GM19438 (cell line): ENCODE data around the gene FAM210A.
"Not testable (repeated sequence)": the region's sequence is repeated elsewhere in the genome, so short reads cannot be mapped to it uniquely, and the experiment has no call there.

Experiments
- ATAC-seq: cut with Tn5 transposase; IDR thresholded peaks from one replicate; pipeline ENCODE4 v1.9.1; 2021; ENCODE audit warnings: low read depth; ENCODE audit not compliant: unreplicated experiment

FAM210A gene

DNA sequence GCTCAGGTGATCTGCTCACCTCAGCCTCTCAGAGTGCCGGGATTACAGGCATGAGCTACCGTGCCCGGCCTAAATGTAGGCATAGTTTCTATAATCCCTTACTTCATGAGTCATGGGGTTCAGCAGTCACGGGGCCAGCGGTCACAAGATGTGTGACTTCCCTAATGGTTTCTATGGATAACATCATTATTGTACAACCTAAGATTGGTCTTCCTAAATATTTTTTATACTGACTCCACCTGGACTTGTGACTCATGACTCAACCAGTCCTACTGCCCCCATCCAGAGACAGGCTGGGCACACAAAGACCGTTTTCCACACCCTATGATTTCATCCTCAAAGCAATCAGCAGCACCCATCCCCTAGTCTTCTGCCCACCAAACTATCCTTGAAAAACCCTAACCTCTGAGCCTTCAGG lies 15.9 kb downstream of the FAM210A start:
- ATAC-seq: no peak

DNA sequence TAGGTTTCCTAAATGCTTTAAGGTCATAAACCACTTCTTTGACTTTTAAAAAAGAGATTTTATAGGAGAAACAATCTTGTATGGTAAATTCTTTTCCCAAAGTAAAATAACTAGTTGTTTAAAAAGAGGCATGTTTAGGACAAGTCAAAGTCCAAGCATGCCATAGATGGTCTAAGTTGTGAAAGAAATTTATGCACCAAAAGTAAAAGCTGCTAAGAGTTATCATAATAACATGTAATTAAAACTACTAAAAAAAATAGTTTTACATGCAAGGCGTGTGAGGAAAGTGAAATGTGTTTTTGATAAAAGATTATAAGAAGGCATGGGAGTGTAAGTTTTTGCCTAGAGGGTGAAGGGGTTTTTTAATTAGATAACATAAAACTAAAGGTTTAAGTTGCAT lies 22.5 kb downstream of the FAM210A start:
- no peak for ATAC-seq

DNA sequence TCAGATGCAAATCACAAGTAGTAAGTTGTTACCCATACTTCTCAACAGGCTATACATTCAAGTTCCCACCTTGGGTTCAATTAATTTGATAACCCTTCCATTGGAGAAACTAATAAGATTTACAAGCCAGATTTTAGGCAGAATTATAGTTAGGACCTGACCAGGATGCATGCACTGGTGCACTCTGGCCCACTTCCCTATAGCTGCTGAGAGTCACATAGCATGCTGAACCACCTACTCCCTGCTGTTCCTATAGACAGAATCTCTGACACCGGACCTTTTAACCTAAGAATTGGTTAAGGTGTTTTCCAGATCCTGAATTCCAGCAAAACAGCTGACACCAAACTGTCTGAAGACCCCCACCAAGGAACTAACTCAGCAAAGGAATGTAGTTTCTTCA lies 26.2 kb downstream of the FAM210A start:
- no peak for ATAC-seq

DNA sequence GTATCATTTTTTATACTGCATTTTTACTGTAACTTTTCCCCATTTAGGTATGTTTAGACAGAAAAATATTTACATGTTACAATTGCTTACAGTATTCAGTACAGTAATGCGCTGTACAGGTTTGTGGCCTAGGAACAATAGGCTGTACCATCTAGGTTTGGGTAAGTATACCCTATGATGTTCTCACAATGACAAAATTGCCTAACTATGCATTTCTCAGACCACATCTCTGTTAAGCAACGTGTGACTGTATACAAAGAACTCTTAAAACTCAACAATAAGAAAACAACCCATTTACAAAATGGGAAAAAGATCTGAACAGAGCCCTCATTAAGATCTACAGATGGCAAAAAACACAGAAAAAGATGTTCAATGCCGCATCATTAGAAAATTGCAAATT lies 29.4 kb downstream of the FAM210A start:
- no peak for ATAC-seq

DNA sequence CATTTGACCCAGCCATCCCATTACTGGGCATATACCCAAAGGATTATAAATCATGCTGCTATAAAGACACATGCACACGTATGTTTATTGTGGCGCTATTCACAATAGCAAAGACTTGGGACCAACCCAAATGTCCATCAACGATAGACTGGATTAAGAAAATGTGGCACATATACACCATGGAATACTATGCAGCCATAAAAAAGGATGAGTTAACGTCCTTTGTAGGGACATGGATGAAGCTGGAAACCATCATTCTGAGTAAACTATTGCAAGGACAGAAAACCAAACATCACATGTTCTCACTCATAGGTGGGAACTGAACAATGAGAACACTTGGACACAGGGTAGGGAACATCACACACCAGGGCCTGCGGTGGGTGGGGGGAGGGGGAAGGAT lies 31.0 kb downstream of the FAM210A start:
- not testable (repeated sequence) for ATAC-seq

DNA sequence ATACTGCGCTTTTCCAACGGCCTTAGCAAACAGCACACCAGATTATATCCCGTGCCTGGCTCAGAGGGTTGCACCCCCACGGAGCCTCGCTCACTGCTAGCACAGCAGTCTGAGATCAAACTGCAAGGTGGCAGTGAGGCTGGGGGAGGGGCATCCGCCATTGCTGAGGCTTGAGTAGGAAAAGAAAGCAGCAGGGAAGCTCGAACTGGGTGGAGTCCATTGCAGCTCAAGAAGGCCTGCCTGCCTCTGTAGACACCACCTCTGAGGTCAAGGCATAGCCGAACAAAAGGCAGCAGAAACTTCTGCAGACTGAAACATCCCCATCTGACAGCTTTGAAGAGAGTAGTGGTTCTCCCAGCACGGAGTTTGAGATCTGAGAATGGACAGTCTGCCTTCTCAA lies 36.3 kb downstream of the FAM210A start:
- not testable (repeated sequence) for ATAC-seq

DNA sequence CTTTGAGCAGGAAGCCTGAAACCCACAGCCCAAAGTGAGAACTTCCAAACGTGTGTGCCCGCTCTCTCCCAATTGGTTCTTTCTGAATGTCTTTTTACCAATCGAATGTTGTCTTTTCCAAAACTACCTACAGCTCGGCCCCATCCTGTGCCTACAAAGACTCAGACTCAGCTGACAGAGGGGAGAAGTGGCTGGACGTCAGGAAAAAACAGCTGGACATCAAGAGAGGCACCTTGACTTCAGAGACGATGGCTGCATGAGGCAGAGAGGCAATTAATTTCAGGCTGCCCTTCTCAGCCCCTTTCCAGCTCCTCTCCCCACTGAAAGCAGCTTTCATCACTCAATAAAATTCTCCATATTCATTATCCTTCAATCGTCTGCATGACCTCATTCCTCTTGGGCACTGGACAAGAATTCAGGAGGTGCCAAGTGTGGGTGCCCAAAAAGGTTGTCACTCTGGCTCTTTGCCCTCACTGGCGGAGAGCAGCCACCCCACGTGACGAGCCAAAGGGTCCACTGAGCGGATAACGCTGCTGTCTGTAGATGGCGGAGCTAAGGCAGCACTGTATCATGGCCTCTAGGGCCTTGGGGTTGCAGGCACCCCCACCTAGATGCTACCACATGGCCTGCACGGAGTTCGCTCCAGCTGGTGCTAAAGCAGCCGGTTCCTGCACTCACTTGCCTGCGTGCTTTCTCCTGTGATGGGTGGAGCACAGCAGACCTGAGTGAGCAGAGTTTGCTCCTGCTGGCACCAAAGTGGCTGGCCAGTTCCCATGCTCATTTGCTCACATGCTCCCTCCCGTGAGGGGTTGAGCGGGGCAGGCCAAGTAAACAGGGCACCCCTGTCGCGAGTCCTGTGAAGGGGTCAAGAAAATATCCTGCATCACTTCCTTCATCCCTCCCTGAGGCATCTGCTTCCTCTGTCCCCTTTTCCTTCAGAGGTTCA lies 37.9 kb downstream of the FAM210A start:
- ATAC-seq: no peak

DNA sequence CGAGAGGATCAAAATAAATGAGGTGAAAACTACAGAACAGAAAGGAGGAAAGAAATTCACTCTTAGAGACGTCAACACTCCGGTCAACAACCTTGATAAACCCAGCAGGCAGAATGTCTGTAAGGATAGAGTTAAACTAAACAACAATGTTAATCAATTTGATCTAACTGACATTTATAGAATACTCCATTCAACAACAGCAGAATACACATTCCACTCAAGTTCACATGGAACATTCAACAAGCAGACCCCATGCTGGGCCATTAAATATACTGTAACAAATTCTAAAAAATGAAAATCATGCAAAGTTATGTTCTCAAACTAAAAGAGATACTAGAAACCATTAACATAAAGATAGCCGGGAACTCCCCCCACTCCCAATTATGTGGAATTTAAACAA lies 41.8 kb downstream of the FAM210A start:
- no peak for ATAC-seq

DNA sequence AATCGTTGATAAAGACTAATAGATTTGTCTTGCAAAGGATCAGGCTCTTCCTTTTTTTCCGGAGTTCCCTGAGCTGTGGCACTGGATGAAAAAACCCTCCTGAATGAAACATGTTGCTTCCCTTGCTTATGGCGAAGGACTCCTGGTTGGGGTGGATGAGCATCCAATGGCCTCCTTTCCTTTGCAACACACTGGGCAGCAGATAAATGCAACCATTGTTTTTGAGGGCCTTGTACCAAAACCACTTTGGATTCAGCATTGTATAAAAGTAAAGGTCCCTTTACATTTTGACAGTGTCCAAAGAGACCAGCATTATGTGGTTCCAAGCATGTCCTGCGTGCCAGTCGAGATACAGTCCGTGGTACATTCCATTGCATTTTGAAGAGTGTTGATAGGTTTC lies 44.7 kb downstream of the FAM210A start:
- ATAC-seq: no peak

DNA sequence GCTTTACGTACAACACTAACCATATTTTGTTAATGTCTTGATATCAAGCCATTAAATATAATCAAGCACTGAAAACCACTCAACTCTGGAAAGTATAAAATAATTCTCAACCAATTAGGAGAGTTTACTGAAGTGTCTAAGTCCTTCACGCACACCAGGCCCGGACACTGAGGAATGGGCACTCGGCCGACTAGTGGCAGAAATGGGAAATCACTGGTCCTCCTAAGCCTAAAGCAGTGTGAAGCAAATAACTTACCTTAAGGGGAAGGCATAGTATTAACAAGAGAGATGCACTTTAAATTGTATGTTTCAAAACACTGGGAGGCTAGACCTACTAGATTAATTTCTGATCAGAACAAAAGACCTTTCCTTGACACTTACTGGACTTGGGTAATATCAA lies 45.7 kb downstream of the FAM210A start:
- no peak for ATAC-seq

DNA sequence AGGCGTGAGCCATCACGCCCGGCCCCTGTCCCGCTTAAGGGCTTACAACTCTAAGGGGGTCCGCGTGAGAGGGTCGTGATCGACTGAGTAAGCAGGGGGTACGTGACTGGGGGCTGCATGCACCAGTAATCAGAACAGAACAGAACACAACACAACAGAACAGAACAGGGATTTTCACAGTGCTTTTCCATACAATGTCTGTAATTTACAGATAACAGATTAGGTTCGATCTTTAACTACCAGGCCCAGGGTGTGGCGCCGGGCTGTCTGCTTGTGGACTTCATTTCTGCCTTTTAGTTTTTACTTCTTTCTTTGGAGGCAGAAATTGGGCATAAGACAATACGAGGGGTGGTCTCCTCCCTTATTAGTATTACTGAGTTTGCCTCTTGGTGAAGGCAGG lies 49.0 kb downstream of the FAM210A start:
- not testable (repeated sequence) for ATAC-seq

DNA sequence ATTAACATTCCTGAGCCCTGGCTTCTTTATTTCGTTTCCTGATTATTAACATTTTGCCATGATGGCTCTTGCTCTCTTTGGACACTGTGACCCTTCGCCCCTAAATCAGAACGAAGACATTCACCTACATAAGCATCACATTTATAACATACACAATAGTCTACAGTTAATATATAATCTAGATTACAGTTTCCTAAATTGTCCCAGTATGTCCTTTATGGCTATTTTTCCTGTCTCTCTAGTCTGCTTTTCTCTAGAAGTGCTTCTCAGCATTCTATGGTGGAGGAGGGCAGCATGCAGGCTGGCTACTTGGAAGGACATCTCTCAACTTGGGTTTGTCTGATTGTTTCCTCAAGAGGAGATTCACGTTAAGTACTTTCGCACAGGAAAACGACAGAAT lies 49.9 kb downstream of the FAM210A start:
- ATAC-seq: no peak

DNA sequence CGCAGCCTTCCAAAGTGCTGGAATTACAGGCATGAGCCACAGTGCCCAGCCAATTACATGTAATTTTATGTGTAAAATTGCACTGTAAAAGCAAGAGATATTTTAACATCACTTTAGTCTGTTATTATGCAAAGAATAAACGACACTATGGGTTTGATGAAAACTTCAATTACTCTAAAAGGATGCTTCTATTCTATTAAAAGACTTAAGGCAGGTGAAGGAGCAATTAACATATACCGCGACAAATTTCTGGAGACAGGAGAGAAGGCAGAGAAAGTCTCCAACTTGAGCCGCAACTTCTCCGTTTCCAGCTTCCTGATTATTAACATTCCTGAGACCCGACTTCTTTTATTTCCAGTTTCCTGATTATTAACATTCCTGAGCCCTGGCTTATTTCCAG lies 53.7 kb downstream of the FAM210A start:
- ATAC-seq: no peak

DNA sequence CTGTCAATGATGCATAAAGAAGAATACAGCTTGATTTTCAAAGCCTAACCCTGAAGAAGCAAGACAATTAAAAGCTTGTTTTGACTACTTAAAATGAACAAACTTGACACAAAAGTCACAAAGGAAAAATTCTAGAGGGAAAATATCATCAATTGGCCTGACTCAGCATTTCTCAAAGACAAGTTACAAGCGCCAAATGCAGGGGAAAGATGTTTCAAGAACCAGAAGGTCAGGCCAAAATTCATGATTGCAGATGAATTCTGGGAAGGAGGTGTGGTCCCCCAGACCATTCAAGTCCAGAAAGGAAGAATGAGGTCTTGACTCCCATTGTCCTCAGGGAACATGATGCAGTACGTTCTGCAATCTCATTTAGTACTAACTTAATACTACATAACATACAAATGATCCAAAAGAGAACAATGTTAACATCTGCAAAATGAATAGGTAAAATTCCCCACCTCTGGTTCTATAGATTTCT lies 64.5 kb downstream of the FAM210A start:
- no peak for ATAC-seq

DNA sequence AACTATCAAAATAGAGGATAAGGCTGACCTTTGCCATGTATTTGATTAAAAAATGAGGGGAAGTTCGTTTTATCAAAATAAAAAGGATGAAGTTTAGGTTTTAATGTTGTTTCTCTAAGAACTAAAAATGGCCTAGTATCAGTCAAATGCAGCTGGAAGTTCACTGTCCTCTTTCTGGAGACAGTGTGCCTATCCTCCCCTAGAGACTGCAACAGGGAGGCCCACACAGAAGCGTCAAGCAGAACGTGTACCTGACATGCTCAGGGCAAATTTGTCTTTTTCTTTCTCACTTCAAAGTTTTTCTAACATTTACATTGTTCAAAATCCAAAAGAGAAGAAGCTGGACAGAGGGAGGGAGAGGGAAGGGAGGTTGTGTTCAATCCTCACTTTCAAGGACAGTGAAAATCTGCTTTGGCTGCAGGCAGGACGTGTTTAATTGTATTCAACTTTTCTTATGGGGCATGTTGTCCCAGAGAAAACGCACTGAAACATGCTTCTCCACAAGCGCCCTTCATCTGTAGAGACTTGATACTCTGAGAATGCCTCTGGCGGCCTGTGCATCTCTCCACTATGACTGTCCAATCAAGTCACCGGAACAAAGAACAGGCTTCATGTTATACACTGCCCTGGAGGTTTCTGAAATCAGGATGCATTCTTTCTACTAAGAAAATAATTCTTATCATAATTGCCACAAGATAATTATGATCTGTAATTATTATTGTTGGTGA lies 65.1 kb downstream of the FAM210A start:
- no peak for ATAC-seq

DNA sequence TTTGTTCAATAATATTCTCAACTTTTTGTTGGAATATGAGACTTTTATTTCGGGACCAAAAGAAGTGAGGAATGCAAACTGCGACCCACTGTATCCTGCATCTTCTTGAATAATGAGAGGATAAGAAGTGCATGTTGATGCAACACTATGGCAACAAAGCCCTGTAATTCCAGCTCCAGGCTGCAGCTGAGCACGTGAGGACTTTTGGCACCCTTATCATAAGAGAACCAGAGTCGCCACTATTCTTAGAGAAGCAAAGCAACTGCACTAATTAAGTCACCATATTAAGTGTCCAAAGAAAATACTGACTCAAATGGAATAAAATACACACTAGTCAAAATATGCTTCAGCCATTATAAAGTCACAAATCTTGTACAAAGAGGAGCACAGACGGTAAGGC lies 65.8 kb downstream of the FAM210A start:
- no peak for ATAC-seq

DNA sequence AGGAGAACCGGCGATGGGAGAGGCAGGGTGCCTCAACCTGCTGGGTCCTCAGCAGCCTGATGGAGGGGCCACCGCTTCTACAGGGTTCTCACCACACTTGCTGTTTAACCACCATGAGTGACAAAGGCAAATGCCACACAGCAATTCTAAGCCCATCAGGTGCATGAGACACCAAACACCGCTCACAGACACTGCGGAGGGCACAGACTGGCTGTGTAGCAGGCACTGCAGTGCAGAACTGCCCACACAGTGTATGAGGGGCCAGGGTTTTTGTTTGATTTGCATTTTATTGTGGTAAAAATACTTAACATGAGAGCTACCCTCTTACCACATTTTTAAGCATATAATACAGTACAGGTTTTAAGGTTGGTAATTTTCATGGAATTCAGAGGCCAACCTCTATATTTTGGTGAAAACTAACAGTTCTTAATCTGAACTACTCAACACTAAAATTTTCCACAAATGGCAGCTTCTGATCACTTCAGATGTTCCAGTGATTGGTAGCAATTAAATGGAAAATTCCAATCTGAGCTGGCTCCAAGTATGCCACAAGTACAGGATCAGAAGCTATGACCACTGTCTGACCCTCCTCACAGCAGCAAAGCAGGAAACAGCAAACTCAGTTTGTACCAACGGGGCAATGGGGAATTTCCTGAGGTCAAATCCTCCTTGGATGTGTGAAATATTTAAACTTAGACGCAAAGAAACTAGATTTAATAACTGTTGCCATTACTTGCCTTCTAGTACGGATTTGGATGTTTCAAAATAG lies 67.7 kb downstream of the FAM210A start:
- ATAC-seq: no peak

DNA sequence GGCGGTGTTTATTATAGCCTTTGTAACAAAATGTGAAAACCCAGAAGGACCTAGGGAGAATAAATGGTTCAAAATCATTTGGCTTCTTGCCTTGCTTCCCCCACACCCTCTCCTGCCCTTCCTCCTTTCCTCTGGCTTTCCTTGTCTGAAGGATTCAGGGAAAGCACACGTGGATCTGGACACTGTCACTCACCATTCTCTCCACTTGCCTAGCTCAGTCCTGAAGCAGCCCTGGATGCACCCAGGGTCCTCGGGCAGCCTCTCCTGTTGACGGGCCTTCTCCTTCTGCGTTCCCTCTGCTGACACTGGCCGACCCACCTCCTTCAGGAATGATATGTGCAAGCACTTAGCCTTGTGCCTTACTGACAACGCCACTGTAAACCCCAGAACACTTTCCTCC lies 68.4 kb downstream of the FAM210A start:
- ATAC-seq: no peak

DNA sequence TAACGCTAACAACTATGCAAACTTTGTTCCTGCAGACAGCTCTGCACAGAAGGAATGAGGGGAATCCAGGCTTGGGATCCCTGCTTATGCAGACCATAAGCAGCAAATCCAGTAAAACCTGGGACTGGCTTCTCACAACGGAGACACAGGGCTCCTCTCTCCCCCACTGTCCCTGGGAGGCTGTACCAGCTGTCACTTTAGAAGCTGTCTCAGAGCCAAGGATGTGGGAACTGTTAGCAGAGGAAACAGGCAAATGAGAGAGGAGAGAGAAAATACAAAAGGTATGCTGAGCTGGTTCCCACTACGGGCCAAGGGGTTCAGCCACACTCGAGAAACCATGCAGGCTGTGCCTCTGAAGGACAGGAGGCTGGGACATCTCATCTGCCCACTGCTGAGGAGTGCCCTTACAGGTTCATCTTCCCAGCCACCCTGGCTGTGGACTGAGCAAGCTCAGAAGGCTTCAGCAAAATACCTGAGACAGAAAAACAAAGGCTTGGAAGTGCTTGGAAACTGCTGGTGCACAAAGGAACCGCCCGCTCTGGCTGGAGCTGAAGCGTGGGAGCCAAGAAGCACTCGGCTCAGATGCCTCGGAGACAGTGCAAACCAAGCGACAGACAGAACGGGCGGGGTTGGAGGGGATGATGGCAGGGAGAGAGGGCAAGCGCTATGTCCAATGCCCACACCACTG lies 72.5 kb downstream of the FAM210A start:
- ATAC-seq: no peak
